GM19452 (cell line): ENCODE measurements around the gene LIF.

Experiments
- ATAC-seq: cut with Tn5 transposase; IDR thresholded peaks from one replicate; pipeline ENCODE4 v1.9.1; 2021; ENCODE audit not compliant: unreplicated experiment

LIF gene

DNA sequence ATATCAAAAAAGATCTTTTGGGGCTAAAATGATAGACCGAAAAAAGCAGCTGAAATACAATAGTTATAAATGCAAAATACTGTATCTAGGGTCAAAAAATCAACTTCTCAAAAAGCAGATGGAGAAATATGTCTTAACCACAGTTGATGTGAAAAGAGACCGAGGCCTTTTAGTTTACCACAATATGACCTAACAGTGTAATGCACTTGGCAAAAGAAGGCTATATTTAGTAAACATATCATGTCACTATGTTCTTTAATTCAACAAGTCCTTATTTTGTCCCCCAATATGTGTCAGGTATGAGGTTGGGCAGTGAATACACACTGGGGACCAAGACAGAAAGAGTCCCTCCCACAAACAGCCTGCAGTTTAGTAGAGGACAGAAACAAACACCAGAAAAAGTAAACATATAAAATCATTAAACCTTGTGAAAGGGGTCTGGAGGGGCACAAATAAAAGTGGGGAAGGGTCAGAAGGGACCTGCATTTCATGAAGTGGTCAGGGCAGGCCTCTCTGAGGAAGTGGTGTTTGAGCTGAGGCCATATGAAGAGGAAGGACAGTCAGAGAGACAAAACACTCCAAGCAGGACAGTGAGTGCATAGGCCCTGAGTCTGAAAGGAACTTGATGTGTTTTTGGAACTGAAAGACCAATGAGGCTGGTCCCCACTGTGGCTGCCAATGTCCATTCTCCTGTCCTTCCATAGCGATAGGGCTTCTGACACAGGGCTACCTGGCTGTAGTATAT lies 53.4 kb downstream of the LIF start:
- ATAC-seq = no peak

DNA sequence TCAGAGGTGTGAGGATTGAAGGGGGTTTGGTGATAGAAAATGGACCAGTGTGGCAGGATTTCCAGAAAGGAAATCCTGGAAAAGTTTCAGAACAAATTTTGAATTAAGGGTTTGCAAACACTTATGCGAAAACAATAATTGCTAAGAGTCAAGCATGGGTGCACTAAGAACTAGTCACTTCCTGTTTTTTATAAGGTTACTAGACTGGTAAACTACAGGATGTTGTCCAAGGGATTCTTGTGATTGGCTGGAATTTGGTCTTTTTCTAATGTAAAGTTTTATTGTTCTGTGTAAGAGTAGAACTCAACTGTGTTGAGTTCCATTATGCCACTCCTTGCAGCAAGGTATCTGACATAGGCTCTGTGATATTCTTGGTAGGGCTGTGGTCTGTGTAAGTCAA lies 54.1 kb downstream of the LIF start:
- no peak for ATAC-seq

DNA sequence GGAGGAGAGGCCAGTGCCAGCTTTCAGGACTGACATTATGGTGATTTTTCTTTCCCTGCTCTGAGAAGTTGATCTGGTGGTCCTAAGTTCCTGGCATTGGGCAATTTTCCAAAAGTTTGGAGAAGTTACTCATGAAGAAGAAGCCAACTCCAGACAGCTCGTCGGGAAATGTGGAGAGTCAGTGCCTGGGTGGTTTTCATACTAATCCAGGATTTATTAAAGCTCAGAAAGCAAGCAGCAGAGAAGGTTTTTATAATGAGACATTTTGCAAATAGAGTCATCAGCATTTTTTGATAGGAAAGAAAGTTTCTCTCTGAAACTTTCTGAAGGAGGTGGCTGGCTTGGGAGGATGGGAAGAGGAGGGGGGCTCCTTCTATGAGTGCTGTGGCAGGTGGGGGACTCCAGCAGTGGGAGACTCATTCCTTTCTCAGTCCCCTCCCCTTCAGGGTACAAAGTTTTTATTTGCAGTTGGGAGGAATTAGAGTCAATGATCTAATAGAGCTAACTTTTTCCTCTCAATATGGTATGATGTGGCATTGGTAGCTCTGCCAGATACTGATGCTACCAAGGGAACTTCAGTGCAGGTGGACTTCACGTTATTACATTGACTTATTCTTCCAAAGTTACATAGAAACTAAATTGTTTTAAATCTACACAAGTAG lies 55.4 kb downstream of the LIF start:
- ATAC-seq = no peak

DNA sequence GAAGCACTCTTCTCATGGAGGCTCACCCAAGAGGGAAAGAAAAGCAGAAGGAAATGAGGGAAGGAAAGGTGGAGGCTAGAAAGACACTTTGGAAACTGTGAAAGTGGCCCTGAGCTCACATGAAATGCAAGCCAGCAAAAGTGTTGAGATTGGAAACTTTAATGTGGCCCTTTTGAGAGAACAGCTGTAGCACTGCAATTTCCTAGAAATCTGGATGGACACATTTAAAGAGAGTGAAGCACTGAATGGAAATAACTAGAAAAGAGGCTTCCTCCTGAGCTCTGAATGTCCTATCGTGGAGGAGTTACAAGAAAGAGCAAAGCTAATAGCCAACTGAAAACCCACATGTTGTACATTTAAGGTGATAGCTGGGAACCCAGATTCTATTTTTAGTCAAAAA lies 56.0 kb downstream of the LIF start:
- ATAC-seq = no peak
